IgD-negative memory B cell (primary cell): ENCODE results near the gene PIN4. TPM values are rescaled to one million over a fixed set of nuclear protein-coding genes. Genes with fewer than 3 reads are reported as not detected.

ENCODE experiments used
- H3K27ac Mint-ChIP-seq, 3 donors: one replicate each; pipeline ENCODE4 v1.8.0; 2020 to 2022; ENCODE audit warnings: mild to moderate bottlenecking in 3 of 3, mixed read lengths in 3 of 3, moderate library complexity in 1 of 3
- H3K27me3 Mint-ChIP-seq: one replicate; pipeline ENCODE4 v1.8.0; 2021; ENCODE audit warnings: mixed read lengths
- H3K36me3 Mint-ChIP-seq: one replicate; pipeline ENCODE4 v1.8.0; 2020; ENCODE audit warnings: mild to moderate bottlenecking, mixed read lengths
- H3K4me1 Mint-ChIP-seq, 3 donors: one replicate each; pipeline ENCODE4 v1.8.0; 2020 to 2022; ENCODE audit warnings: mixed read lengths in 3 of 3, mild to moderate bottlenecking in 1 of 3
- H3K4me3 Mint-ChIP-seq, 4 donors: one replicate each; pipeline ENCODE4 v1.8.0; 2020 to 2022; ENCODE audit warnings: mild to moderate bottlenecking in 4 of 4, mixed read lengths in 4 of 4, moderate library complexity in 3 of 4
- H3K9me3 Mint-ChIP-seq, 3 donors: one replicate each; pipeline ENCODE4 v1.8.0; 2020 to 2021; ENCODE audit warnings: mixed read lengths in 3 of 3, mild to moderate bottlenecking in 1 of 3
- polyA plus RNA-seq: library from polyadenylated mRNA; unstranded; fragments of 300-500 nt; fragmentation: Illumina TruSeq; gene quantifications from one replicate; pipeline ENCODE4 v1.2.3, GENCODE V29; 2021

Gene PIN4
- polyA plus RNA-seq, 1 donor from 2014 or later: 28.6 TPM

DNA sequence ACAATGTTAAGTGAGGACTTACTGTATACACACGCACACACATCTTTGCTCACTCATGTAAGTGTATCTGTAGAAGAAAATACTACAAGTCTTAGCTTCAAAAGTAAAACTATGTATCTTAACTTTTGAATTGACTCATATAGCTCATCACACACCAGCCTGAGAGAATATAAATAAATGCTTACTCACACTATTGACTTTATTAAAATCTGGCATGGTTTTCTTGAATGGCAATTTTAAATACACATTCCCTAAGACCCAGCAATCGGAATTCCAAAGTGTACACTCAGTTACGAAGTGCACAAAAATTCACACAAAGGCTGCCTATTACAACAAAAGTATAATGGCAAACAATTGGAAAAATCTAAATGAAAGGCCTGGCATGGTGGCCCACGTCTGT is 55.3 kb downstream of the PIN4 start:
- Mint-ChIP-seq H3K4me3 (no peak overlapping the region), H3K9me3 (no peaks in the 10 kb centered on the region), H3K4me1 (peaks cover 0 to 5% (median 3%) of the 10 kb centered on the region in 3 donors), H3K27me3 (no peaks in the 10 kb centered on the region), H3K27ac (no peak overlapping the region), H3K36me3 (no peaks in the 10 kb centered on the region)

DNA sequence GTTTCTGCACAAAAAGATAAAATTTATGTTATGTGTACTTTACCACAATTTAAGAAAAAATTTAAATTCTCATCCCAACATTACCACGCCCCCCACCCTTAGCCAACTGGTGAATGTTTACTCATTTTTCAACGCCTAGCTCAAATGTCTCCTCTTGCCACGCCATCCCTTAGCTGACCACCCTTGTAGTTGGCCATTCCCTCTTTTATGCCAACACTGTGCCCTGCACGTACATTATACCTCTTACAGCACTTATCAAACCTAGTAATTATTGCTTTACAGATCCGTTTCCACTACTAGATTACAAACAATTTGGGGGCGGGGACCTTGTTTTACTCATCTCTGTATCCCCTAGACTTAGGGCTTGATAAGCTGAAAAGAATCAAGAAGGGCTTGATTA is 56.6 kb downstream of the PIN4 start:
- Mint-ChIP-seq H3K4me3 (peak overlapping the region; percentile 30 to 87 (median 75)), H3K9me3 (no peaks in the 10 kb centered on the region), H3K36me3 (no peaks in the 10 kb centered on the region), H3K27me3 (no peaks in the 10 kb centered on the region), H3K27ac (no peak overlapping the region), H3K4me1 (peaks cover 0 to 5% (median 3%) of the 10 kb centered on the region in 3 donors)

DNA sequence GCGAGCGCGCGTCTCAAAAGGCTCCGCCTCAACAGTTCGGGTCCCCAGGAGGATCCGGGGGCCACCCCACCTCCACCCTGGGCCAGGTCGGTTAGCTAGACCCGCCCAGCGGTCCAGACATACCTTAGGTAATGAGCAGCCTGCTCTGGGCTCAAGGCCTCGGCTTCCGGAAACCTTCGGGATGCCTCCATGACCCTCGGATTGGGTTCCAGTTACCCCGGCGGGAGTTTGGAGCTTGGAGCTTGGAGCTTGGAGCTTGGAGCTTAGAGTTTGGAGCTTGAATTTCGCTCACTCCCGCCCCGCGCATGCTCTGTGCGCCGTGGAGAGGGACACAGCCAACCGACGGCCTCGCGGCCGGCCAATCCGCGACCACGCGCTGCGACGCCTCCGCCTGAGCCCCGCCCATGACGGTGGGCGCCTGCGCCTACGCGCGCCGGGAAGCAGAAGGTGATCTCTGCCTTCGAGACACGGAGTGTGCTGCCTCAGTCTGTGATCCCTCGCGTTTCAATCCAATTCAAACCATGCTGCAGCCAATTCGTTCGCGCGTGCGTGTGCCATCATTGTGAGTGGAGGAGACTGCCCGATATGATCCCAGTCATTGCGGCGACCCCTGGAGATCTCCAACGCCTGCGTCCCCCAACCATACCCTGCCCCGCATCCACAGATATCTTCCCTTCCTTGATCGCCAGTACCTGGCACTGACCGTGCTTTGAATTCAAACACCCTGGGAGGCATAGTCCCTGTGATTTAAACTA is 57.3 kb downstream of the PIN4 start, which contains the start of gene ERCC6L:
ERCC6L (minus strand) TSS at position 307 of the 755 bp plus-strand sequence; CDS start at position 191, 116 bp downstream.
- H3K27ac Mint-ChIP-seq: no peak within 1 kb of the TSS
- peak within 1 kb of the TSS; percentile 60 to 87 (median 81) for H3K4me3 Mint-ChIP-seq
- no peaks in the 10 kb centered on the region for H3K27me3 Mint-ChIP-seq
- H3K4me1 Mint-ChIP-seq: peaks cover 0 to 5% (median 3%) of the 10 kb centered on the region in 3 donors
- no peaks in the 10 kb centered on the region for H3K9me3 Mint-ChIP-seq
- H3K36me3 Mint-ChIP-seq: no peaks in the 10 kb centered on the region

DNA sequence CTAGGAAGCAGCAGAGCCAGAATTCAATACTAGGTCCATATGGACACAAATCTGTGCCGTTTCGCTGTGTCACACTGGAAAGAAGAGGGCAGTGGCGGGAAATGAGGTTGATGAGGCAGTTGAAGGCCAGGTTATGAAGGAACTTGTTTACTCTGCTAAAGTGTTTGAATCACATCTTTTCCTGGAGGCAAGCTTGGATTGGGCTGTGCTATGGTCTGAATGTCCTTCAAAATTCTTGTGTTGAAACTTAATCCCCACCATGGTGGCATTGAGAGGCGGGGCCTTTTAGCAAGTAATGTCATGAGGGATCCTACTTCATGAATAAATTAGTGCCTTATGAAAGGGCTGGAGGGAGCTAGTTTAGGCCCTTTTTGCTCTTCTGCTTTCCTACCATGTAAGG is 59.4 kb downstream of the PIN4 start:
- no peaks in the 10 kb centered on the region for H3K9me3 Mint-ChIP-seq
- no peak overlapping the region for H3K27ac Mint-ChIP-seq
- no peak overlapping the region for H3K4me3 Mint-ChIP-seq
- H3K4me1 Mint-ChIP-seq: peaks cover 0 to 5% (median 3%) of the 10 kb centered on the region in 3 donors
- no peaks in the 10 kb centered on the region for H3K27me3 Mint-ChIP-seq
- peaks cover 2% of the 10 kb centered on the region for H3K36me3 Mint-ChIP-seq

DNA sequence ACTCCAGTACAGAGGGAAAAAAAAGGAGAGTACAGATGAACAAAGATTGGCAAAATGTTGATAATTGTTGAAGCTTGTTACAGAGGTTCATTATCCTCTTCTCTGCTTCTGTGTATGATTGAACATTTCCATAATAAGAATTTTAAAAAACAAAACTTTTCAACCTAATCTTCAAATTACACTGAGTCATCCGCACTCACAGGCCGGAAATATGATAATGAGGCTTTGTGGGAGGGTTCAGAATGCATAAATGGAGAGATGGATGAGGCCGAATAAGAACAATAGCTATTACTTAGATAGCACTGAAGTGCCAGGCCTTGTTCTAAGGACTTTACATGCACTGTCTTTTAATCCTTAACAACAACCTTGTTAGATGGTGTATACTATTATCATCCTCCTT is 61.9 kb downstream of the PIN4 start:
- H3K9me3 Mint-ChIP-seq: no peaks in the 10 kb centered on the region
- H3K27ac Mint-ChIP-seq: no peak overlapping the region
- peaks cover 0 to 3% (median under 1%) of the 10 kb centered on the region in 3 donors for H3K4me1 Mint-ChIP-seq
- no peak overlapping the region for H3K4me3 Mint-ChIP-seq
- H3K36me3 Mint-ChIP-seq: peaks cover 2% of the 10 kb centered on the region
- H3K27me3 Mint-ChIP-seq: peaks cover 1% of the 10 kb centered on the region

DNA sequence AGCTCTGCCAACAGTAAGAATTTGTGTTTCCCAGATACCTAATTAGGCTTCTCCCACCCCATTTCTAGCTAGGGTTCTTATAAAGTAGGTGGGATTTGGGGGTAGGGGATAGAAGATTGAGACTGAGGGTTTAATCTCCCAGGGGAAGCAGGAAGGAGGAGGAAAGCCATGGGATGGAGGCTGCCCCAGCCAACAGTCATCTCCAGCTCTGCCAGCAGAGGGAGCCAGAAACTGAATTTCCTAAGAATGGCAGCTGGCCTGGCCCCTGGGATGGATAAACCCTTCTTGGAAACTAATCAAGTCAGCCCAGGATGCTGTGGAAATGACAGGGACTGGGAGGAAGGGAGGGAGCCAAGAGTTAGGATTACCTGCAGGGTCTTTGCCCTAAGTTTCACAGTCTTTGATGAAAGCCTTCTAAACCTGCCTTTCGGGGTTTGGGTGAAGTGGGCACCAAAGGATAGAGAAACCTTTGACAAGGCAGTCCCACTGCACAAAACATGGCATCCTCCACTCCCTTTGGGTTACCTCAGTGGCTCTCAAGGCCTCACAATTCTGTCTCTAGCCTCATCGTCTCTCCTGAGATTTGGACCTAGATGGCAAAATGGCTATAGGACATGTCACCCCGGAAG is 64.0 kb downstream of the PIN4 start:
- Mint-ChIP-seq H3K9me3 (no peaks in the 10 kb centered on the region), H3K4me3 (no peak overlapping the region), H3K36me3 (peaks cover 2% of the 10 kb centered on the region), H3K27me3 (peaks cover 1% of the 10 kb centered on the region), H3K27ac (no peak overlapping the region), H3K4me1 (no peaks in the 10 kb centered on the region)

DNA sequence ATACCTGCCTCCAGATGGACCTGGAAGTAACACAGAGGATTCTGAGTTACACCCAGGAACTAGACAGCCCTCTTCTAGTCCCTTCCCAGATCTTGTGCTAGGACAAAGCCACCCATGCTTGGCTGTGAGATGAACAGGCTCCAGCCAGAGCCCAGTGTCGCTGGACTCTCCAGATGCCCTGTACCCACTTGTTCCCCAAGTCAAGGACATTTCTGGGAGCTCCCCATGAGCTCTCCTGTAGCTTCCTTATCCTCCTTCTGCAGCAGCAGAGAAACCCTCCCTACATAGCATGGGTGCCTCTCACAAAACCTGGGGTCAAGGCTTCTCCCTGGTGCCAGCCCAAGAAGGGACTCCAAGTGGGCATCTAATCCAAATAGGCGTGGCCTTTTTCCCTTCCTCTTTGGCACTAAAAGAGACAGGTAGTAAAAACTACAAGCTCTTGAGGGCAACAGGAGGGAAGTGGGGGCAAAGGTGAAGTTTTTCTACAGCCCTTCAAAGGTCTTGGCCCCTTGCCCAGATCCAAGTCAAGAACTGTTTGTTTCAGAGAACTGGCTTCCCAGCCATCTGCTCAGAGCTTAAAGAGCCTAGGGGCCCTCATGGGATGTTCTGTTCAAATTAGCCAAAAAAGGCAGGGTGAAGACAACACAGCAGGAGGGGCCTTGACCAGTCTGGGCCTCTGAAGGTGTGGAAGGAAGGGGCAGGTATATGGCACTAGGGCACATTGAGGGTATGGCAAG is 65.8 kb downstream of the PIN4 start:
- Mint-ChIP-seq H3K4me3 (no peak overlapping the region), H3K27me3 (peaks cover 1% of the 10 kb centered on the region), H3K27ac (no peak overlapping the region), H3K4me1 (no peaks in the 10 kb centered on the region), H3K36me3 (peaks cover 5% of the 10 kb centered on the region), H3K9me3 (no peaks in the 10 kb centered on the region)

Other genes with a start within 250 kb of the PIN4 start
- gene RTL5, start 49.8 kb upstream of the PIN4 start, polyA plus RNA-seq: not detected
- gene ERCC6L, start 57.3 kb downstream of the PIN4 start, polyA plus RNA-seq: 0.15 TPM
- 883 TPM for gene RPS4X, start 95.5 kb downstream of the PIN4 start, polyA plus RNA-seq
- not detected for gene CITED1, start 124.2 kb downstream of the PIN4 start, polyA plus RNA-seq